GM19455 (cell line): ENCODE measurements around the gene EXOC6B.

ENCODE experiments used
- ATAC-seq: cut with Tn5 transposase; IDR thresholded peaks from one replicate; pipeline ENCODE4 v1.9.1; 2021; ENCODE audit not compliant: unreplicated experiment

EXOC6B gene

GRCh38 chr2:72235497-72236415 lies 590.1 kb downstream of the EXOC6B start:
- ATAC-seq, result no peak

GRCh38 chr2:72233211-72233610 lies 592.6 kb downstream of the EXOC6B start:
- ATAC-seq, result no peak

GRCh38 chr2:72222829-72223564 lies 602.8 kb downstream of the EXOC6B start:
- ATAC-seq, result no peak

- no peak for ATAC-seq
Observed at GRCh38 chr2:72220170-72220569, 605.7 kb downstream of the EXOC6B start.

GRCh38 chr2:72214429-72215143 lies 611.2 kb downstream of the EXOC6B start:
- ATAC-seq, result no peak

- ATAC-seq, result no peak
Observed at GRCh38 chr2:72212486-72212855, 613.4 kb downstream of the EXOC6B start.

GRCh38 chr2:72211777-72212485 lies 613.9 kb downstream of the EXOC6B start:
- no peak for ATAC-seq

GRCh38 chr2:72211350-72211749 lies 614.5 kb downstream of the EXOC6B start:
- ATAC-seq, result no peak

- ATAC-seq, result no peak
Observed at GRCh38 chr2:72210470-72210869, 615.4 kb downstream of the EXOC6B start.

- no peak for ATAC-seq
Observed at GRCh38 chr2:72208225-72208624, 617.6 kb downstream of the EXOC6B start.

GRCh38 chr2:72207334-72207733 lies 618.5 kb downstream of the EXOC6B start:
- ATAC-seq, result no peak

- ATAC-seq, result no peak
Observed at GRCh38 chr2:72205504-72205881, 620.3 kb downstream of the EXOC6B start.

- ATAC-seq, result no peak
Observed at GRCh38 chr2:72204786-72205503, 620.9 kb downstream of the EXOC6B start.

GRCh38 chr2:72204156-72204785 lies 621.6 kb downstream of the EXOC6B start:
- ATAC-seq, result no peak

- no peak for ATAC-seq
Observed at GRCh38 chr2:72198532-72199241, 627.1 kb downstream of the EXOC6B start.

- ATAC-seq, result no peak
Observed at GRCh38 chr2:72193723-72194122, 632.1 kb downstream of the EXOC6B start.

GRCh38 chr2:72191441-72191840 lies 634.4 kb downstream of the EXOC6B start:
- ATAC-seq, result no peak

- no peak for ATAC-seq
Observed at GRCh38 chr2:72185206-72185605, 640.6 kb downstream of the EXOC6B start.

- ATAC-seq, result no peak
Observed at GRCh38 chr2:72183466-72183865, 642.4 kb downstream of the EXOC6B start.
